H1 (cell line): ENCODE data around the gene ASTN2. TPM values are rescaled to one million over a fixed set of nuclear protein-coding genes. Genes with fewer than 3 reads are reported as not detected.

Experiments used
- BACH1 ChIP-seq: IDR thresholded peaks from 2 replicates; pipeline ENCODE4 v1.6.1; 2012; ENCODE audit warnings: low read length, improper control_type of control experiment
- CHD2 ChIP-seq: IDR thresholded peaks from 2 replicates; pipeline ENCODE4 v1.6.1; 2012; ENCODE audit warnings: low read length, improper control_type of control experiment
- GTF2F1 ChIP-seq: IDR thresholded peaks from 2 replicates; pipeline ENCODE4 v1.6.1; 2012; ENCODE audit warnings: low read depth, low read length, improper control_type of control experiment, borderline replicate concordance
- NANOG ChIP-seq: IDR thresholded peaks from 2 replicates; pipeline ENCODE4 v1.6.1; 2011; ENCODE audit warnings: low read length, low read depth, mild to moderate bottlenecking, inconsistent platforms; ENCODE audit not compliant: insufficient read depth, poor library complexity, severe bottlenecking
- TAF7 ChIP-seq: optimal IDR thresholded peaks from 2 replicates; pipeline ENCODE3; 2011; ENCODE audit warnings: low read depth, mild to moderate bottlenecking, inconsistent platforms, low read length, moderate library complexity, borderline replicate concordance
- TCF12 ChIP-seq: IDR thresholded peaks from 2 replicates; pipeline ENCODE4 v1.6.1; 2011; ENCODE audit warnings: low read depth, mild to moderate bottlenecking, low read length
- polyA plus RNA-seq, 7 experiments: library from polyadenylated mRNA; depleted of rRNA in 3 of 7; stranded (reverse) in 5 of 7; unstranded in 2 of 7; fragments of >200 nt in 5 of 7; fragments of 200-250 nt in 2 of 7; gene quantifications; 1 replicate in 5 of 7; 2 replicates in 1 of 7; 4 replicates in 1 of 7; pipeline versions ENCODE4 v1.2.1 to v1.2.3, GENCODE V29; 2011 to 2013; ENCODE audit warnings: missing spikeins in 2 of 7, mixed read lengths in 2 of 7
- total RNA-seq: library from RNA; stranded (reverse); fragmentation: NEBNext Ultra II Directional; extraction: Animal tissue kit (Norgen Biotek cat#: 25700); gene quantifications from 2 replicates; pipeline ENCODE4 v1.2.1, GENCODE V29; 2021
- TF ChIP-seq, protein P1 (sequence below): IDR thresholded peaks from 2 replicates; pipeline ENCODE4 v1.6.1; 2012; ENCODE audit warnings: inconsistent platforms

The ASTN2 gene
- total and polyA plus RNA-seq, 2 of the 8 experiments (the other 6 are each of a cell fraction or from before 2014, with no cell fraction given), result 8.2 to 13.7 TPM

- TF ChIP-seq TCF12, result no peak
- TF ChIP-seq TAF7, result no peak
- no peak for TF ChIP-seq GTF2F1
- no peak for TF ChIP-seq CHD2
- TF ChIP-seq BACH1, result no peak
- TF ChIP-seq, protein P1, sequence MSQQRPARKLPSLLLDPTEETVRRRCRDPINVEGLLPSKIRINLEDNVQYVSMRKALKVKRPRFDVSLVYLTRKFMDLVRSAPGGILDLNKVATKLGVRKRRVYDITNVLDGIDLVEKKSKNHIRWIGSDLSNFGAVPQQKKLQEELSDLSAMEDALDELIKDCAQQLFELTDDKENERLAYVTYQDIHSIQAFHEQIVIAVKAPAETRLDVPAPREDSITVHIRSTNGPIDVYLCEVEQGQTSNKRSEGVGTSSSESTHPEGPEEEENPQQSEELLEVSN, result no peak
- TF ChIP-seq NANOG, result no peak
Observed at GRCh38 chr9:117403848-117404247, 11.0 kb downstream of the ASTN2 start (continued).
